Measurements from ENCODE around the gene TAS1R2. TPM values are rescaled to one million over a fixed set of nuclear protein-coding genes. Genes with fewer than 3 reads are reported as not detected.
"Not testable (repeated sequence)": the region's sequence is repeated elsewhere in the genome, so short reads cannot be mapped to it uniquely, and the experiment has no call there.

The TAS1R2 gene
- total RNA-seq, 1 donor from 2014 or later = not detected

DNA sequence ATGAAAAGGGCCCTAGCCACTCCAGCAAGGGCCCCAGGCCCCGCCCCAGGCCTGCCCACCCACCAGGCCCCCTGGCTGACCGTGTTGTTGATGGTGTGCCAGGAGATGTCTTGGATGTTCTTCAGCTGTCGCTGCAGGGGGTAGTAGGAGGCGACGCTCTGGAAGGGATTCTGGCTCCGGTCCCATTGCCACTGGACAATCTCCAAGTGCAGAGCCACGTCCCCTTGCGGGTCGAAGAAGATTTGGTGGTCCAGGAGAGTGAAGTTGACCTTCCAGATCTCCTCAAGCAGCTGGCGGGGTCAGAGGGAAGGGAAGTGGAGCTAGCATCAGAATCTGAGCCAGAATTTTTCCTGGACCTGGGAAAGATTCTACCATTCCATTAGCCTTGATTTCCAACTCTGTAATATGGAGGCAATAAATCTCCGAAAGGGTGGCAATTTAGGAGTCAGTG is 10.2 kb downstream of the TAS1R2 start:
- Mint-ChIP-seq H3K27me3 (ENCODE audit: low read depth) (peaks cover 32% of the 10 kb centered on the region), H3K9me3 (no peaks in the 10 kb centered on the region), H3K36me3 (ENCODE audit: low read depth) (no peaks in the 10 kb centered on the region), H3K4me3 (no peak overlapping the region), H3K27ac (ENCODE audit: unreplicated experiment) (no peak overlapping the region), H3K4me1 (no peaks in the 10 kb centered on the region)
- no peak for DNase-seq (ENCODE audit: low read depth, low spot score)
- no peak for TF ChIP-seq CTCF (conservative IDR thresholded peaks at IDR 0.05)

GRCh38 chr1:18847723-18848122 is 11.7 kb downstream of the TAS1R2 start:
- H3K4me3 Mint-ChIP-seq; H3K36me3 Mint-ChIP-seq (ENCODE audit: low read depth); H3K9me3 Mint-ChIP-seq; DNase-seq (ENCODE audit: low read depth, low spot score); H3K27ac Mint-ChIP-seq (ENCODE audit: unreplicated experiment); H3K4me1 Mint-ChIP-seq: not testable (repeated sequence)
- H3K27me3 Mint-ChIP-seq (ENCODE audit: low read depth) = peaks cover 43% of the 10 kb centered on the region

GRCh38 chr1:18840145-18840544 is 19.3 kb downstream of the TAS1R2 start:
- no peaks in the 10 kb centered on the region for H3K36me3 Mint-ChIP-seq (ENCODE audit: low read depth)
- H3K4me1 Mint-ChIP-seq = no peaks in the 10 kb centered on the region
- TF ChIP-seq CTCF (conservative IDR thresholded peaks at IDR 0.05) = no peak
- H3K27me3 Mint-ChIP-seq (ENCODE audit: low read depth) = peaks cover 31% of the 10 kb centered on the region
- H3K4me3 Mint-ChIP-seq = no peak overlapping the region
- DNase-seq (ENCODE audit: low read depth, low spot score) = no peak
- peaks cover 2% of the 10 kb centered on the region for H3K9me3 Mint-ChIP-seq
- no peak overlapping the region for H3K27ac Mint-ChIP-seq (ENCODE audit: unreplicated experiment)

DNA sequence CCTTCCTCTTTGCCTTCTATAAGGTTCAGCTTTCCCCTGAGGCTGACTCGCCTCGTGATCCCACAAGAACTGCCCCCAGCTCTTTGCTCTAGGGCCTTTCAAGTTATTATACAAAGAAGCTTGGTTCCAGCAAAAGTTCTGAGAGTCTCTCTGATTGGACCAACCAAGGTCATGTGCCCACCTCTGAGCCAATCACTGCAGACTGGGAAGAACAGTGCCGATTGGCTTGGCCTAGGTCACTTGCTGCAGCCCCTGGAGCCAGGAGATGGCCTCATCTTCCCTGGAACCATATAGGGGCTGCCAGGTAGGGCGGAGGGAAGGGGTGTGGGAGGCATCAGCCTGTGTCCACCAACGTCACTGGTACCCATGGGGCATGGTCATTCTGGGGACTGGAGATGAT is 22.8 kb downstream of the TAS1R2 start:
- Mint-ChIP-seq H3K4me1 (no peaks in the 10 kb centered on the region), H3K9me3 (peaks cover 2% of the 10 kb centered on the region), H3K27ac (ENCODE audit: unreplicated experiment) (no peak overlapping the region), H3K4me3 (no peak overlapping the region), H3K27me3 (ENCODE audit: low read depth) (peaks cover 12% of the 10 kb centered on the region), H3K36me3 (ENCODE audit: low read depth) (no peaks in the 10 kb centered on the region)
- no peak for TF ChIP-seq CTCF (conservative IDR thresholded peaks at IDR 0.05)
- DNase-seq (ENCODE audit: low read depth, low spot score) = no peak

GRCh38 chr1:18832319-18832718 is 27.1 kb downstream of the TAS1R2 start:
- not testable (repeated sequence) for H3K27ac Mint-ChIP-seq (ENCODE audit: unreplicated experiment); H3K4me1 Mint-ChIP-seq; H3K9me3 Mint-ChIP-seq; DNase-seq (ENCODE audit: low read depth, low spot score); H3K36me3 Mint-ChIP-seq (ENCODE audit: low read depth); H3K4me3 Mint-ChIP-seq
- H3K27me3 Mint-ChIP-seq (ENCODE audit: low read depth) = peaks cover 14% of the 10 kb centered on the region

GRCh38 chr1:18831656-18832055 is 27.8 kb downstream of the TAS1R2 start:
- H3K27me3 Mint-ChIP-seq (ENCODE audit: low read depth) = peaks cover 14% of the 10 kb centered on the region
- no peak for TF ChIP-seq CTCF (conservative IDR thresholded peaks at IDR 0.05)
- H3K4me3 Mint-ChIP-seq = no peak overlapping the region
- no peak for DNase-seq (ENCODE audit: low read depth, low spot score)
- no peaks in the 10 kb centered on the region for H3K4me1 Mint-ChIP-seq
- no peak overlapping the region for H3K27ac Mint-ChIP-seq (ENCODE audit: unreplicated experiment)
- peaks cover 9% of the 10 kb centered on the region for H3K9me3 Mint-ChIP-seq
- H3K36me3 Mint-ChIP-seq (ENCODE audit: low read depth) = no peaks in the 10 kb centered on the region

DNA sequence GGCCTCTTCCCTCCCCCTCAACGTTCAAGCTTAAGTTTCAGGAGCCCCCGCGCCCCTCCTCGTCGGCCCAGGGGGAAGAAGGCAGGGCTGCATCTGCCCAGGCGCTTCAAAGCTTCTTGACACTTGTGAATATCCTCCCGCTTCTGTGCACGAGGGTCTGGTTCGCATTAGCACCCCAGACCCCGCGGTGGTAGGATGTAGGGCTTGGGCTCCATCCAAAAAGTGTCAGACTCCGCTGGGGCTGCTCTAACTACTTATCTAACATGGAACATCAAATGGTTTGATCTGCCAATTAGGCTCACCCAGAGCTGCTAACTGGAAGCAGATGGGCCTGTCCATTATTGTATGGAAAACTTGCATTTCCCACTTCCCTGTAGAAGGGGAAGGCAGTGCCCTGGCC is 28.9 kb downstream of the TAS1R2 start:
- H3K27me3 Mint-ChIP-seq (ENCODE audit: low read depth) = peaks cover 10% of the 10 kb centered on the region
- H3K4me1 Mint-ChIP-seq = no peaks in the 10 kb centered on the region
- no peak overlapping the region for H3K27ac Mint-ChIP-seq (ENCODE audit: unreplicated experiment)
- peaks cover 12% of the 10 kb centered on the region for H3K9me3 Mint-ChIP-seq
- H3K4me3 Mint-ChIP-seq = no peak overlapping the region
- no peaks in the 10 kb centered on the region for H3K36me3 Mint-ChIP-seq (ENCODE audit: low read depth)
- no peak for DNase-seq (ENCODE audit: low read depth, low spot score)
- no peak for TF ChIP-seq CTCF (conservative IDR thresholded peaks at IDR 0.05)

Measured in neural crest cell (in vitro differentiated cells).